Loucy (cell line): ENCODE data around the gene CALN1.

Experiments
- H2AFZ ChIP-seq: fragments of 200-600 bp; sonication (generic); 2 replicates; pipeline ENCODE4 v1.6.0; 2016; ENCODE audit warnings: antibody characterized with exemption, mild to moderate bottlenecking, low read length, moderate library complexity
- H3F3A ChIP-seq: fragments of 200-600 bp; 2 replicates; pipeline ENCODE4 v1.6.0; 2016; ENCODE audit warnings: antibody characterized with exemption, low read depth, mild to moderate bottlenecking
- H3K27me3 ChIP-seq: fragments of 200-600 bp; sonication (generic); 2 replicates; pipeline ENCODE4 v1.6.1; 2014; ENCODE audit warnings: low read length, mild to moderate bottlenecking; ENCODE audit not compliant: insufficient read depth, poor library complexity, severe bottlenecking
- H3K36me3 ChIP-seq: fragments of 200-600 bp; sonication (generic); 2 replicates; pipeline ENCODE4 v1.6.1; 2016; ENCODE audit warnings: low read length; ENCODE audit not compliant: insufficient read depth
- H3K4me1 ChIP-seq: fragments of 200-600 bp; sonication (generic); 2 replicates; pipeline ENCODE4 v1.5.1; 2014; ENCODE audit warnings: low read length, mild to moderate bottlenecking; ENCODE audit not compliant: insufficient read depth, poor library complexity, severe bottlenecking
- H3K4me2 ChIP-seq: fragments of 200-600 bp; sonication (generic); 2 replicates; pipeline ENCODE4 v1.6.0; 2014; ENCODE audit warnings: antibody characterized with exemption, low read length, low read depth, mild to moderate bottlenecking; ENCODE audit not compliant: poor library complexity, severe bottlenecking
- H3K4me3 ChIP-seq: fragments of 200-600 bp; sonication (generic); 2 replicates; pipeline ENCODE4 v1.5.1; 2014; ENCODE audit warnings: low read length, mild to moderate bottlenecking, mixed read lengths; ENCODE audit not compliant: poor library complexity, severe bottlenecking
- H3K79me2 ChIP-seq: fragments of 200-600 bp; sonication (generic); 2 replicates; pipeline ENCODE4 v1.6.1; 2014; ENCODE audit warnings: low read length; ENCODE audit not compliant: insufficient read depth
- H3K9ac ChIP-seq: fragments of 200-600 bp; sonication (generic); 2 replicates; pipeline ENCODE4 v1.6.0; 2014; ENCODE audit warnings: mild to moderate bottlenecking, low read depth, low read length, moderate library complexity; ENCODE audit not compliant: poor library complexity, severe bottlenecking
- H3K9me2 ChIP-seq: fragments of 200-600 bp; sonication (generic); replicated peaks from 2 replicates; pipeline ENCODE4 v1.6.1; 2016; ENCODE audit warnings: low read depth, low read length, mixed read lengths
- H3K9me3 ChIP-seq: fragments of 200-600 bp; sonication (generic); 2 replicates; pipeline ENCODE4 v1.6.1; 2014; ENCODE audit warnings: mild to moderate bottlenecking, antibody characterized with exemption, low read length, low read depth; ENCODE audit not compliant: insufficient read depth
- H4K20me1 ChIP-seq: fragments of 200-600 bp; sonication (generic); 2 replicates; pipeline ENCODE4 v1.6.0; 2014; ENCODE audit warnings: antibody characterized with exemption, low read length, mild to moderate bottlenecking; ENCODE audit not compliant: insufficient read depth, poor library complexity, severe bottlenecking
- CTCF ChIP-seq: fragments of 200-600 bp; sonication (generic); conservative IDR thresholded peaks from 2 replicates; pipeline ENCODE4 v1.5.1; 2014; ENCODE audit warnings: mild to moderate bottlenecking, antibody characterized with exemption, low read length
- EZH2phosphoT487 ChIP-seq: fragments of 200-600 bp; IDR thresholded peaks from 2 replicates; pipeline ENCODE4 v1.6.1; 2018; ENCODE audit warnings: antibody characterized with exemption, mild to moderate bottlenecking, moderate library complexity, borderline replicate concordance

Gene CALN1

GRCh38 chr7:72405871-72406270 is 6.3 kb downstream of the CALN1 start:
- H3K4me1 ChIP-seq: no peaks in the 10 kb centered on the region
- no peak overlapping the region for H3K4me3 ChIP-seq
- H3K9me3 ChIP-seq: peaks cover 4% of the 10 kb centered on the region; the same call in 1 of the 2 replicates
- H3K4me2 ChIP-seq: no peak overlapping the region
- H3K9me2 ChIP-seq: no peaks in the 10 kb centered on the region
- no peaks in the 10 kb centered on the region for H3K36me3 ChIP-seq
- H4K20me1 ChIP-seq: no peaks in the 10 kb centered on the region
- H3K9ac ChIP-seq: no peak overlapping the region
- TF ChIP-seq EZH2phosphoT487: no peak
- no peak for TF ChIP-seq CTCF
- H3K27me3 ChIP-seq: no peaks in the 10 kb centered on the region
- H3F3A ChIP-seq: no peaks in the 10 kb centered on the region
- H2AFZ ChIP-seq: no peak overlapping the region
- no peaks in the 10 kb centered on the region for H3K79me2 ChIP-seq

- Histone ChIP-seq H2AFZ (no peak overlapping the region), H3K36me3 (no peaks in the 10 kb centered on the region)
- TF ChIP-seq CTCF: no peak
- no peak for TF ChIP-seq EZH2phosphoT487
Observed at GRCh38 chr7:72405418-72405817, 6.7 kb downstream of the CALN1 start.

GRCh38 chr7:72404743-72405142 is 7.4 kb downstream of the CALN1 start:
- H3K9me2 ChIP-seq: no peaks in the 10 kb centered on the region
- no peak overlapping the region for H2AFZ ChIP-seq
- H3K36me3 ChIP-seq: no peaks in the 10 kb centered on the region
- H4K20me1 ChIP-seq: no peaks in the 10 kb centered on the region
- peaks cover 4% of the 10 kb centered on the region; the same call in 1 of the 2 replicates for H3K9me3 ChIP-seq
- no peaks in the 10 kb centered on the region for H3K79me2 ChIP-seq
- TF ChIP-seq EZH2phosphoT487: no peak
- no peak for TF ChIP-seq CTCF
- H3K4me2 ChIP-seq: no peak overlapping the region
- no peaks in the 10 kb centered on the region for H3K4me1 ChIP-seq
- no peak overlapping the region for H3K9ac ChIP-seq
- H3K27me3 ChIP-seq: no peaks in the 10 kb centered on the region
- no peaks in the 10 kb centered on the region for H3F3A ChIP-seq
- no peak overlapping the region for H3K4me3 ChIP-seq

More at GRCh38 chr7:72405418-72405817, 6.7 kb downstream of the CALN1 start:
- H3K79me2 ChIP-seq: no peaks in the 10 kb centered on the region
- H3K9me3 ChIP-seq: peaks cover 4% of the 10 kb centered on the region; the same call in 1 of the 2 replicates
- no peaks in the 10 kb centered on the region for H3F3A ChIP-seq
- H3K9ac ChIP-seq: no peak overlapping the region
- H3K4me1 ChIP-seq: no peaks in the 10 kb centered on the region
- no peak overlapping the region for H3K4me2 ChIP-seq
- no peaks in the 10 kb centered on the region for H3K9me2 ChIP-seq
- H4K20me1 ChIP-seq: no peaks in the 10 kb centered on the region
- H3K27me3 ChIP-seq: no peaks in the 10 kb centered on the region
- no peak overlapping the region for H3K4me3 ChIP-seq
